Colonic mucosa (tissue), 4 donors: ENCODE results near the gene CDH16. TPM values are rescaled to one million over a fixed set of nuclear protein-coding genes. Genes with fewer than 3 reads are reported as not detected.
A peak's percentile ranks its signal among the peaks of the same experiment; 100 is the strongest.

Source experiments
- DNase-seq: peaks from one replicate; pipeline ENCODE4 v3.0.0-alpha.2; 2020
- H3K27ac ChIP-seq: fragments of 200-600 bp; one replicate; pipeline ENCODE4 v1.8.0; 2021
- H3K27me3 ChIP-seq: fragments of 200-600 bp; one replicate; pipeline ENCODE4 v1.8.0; 2021
- H3K36me3 ChIP-seq: fragments of 200-600 bp; one replicate; pipeline ENCODE4 v1.8.0; 2021
- H3K4me1 ChIP-seq: fragments of 200-600 bp; one replicate; pipeline ENCODE4 v1.8.0; 2021; ENCODE audit warnings: mild to moderate bottlenecking
- H3K4me3 ChIP-seq: fragments of 200-600 bp; one replicate; pipeline ENCODE4 v1.8.0; 2021
- H3K9ac ChIP-seq, 2 donors: one replicate each; pipeline ENCODE4 v1.7.0; 2013; ENCODE audit warnings: control low read depth in 2 of 2, low read depth in 2 of 2, low read length in 2 of 2
- H3K9me3 ChIP-seq: fragments of 200-600 bp; one replicate; pipeline ENCODE4 v1.8.0; 2021
- CTCF ChIP-seq: fragments of 200-600 bp; IDR thresholded peaks from one replicate; pipeline ENCODE4 v1.8.0; 2022; ENCODE audit warnings: antibody characterized with exemption, mild to moderate bottlenecking
- intact Hi-C: fragments of 100-400 bp; cut with DNase I; formaldehyde crosslinking; loops from one replicate; pipeline ENCODE4 v1.14.1; 2022
- total RNA-seq, 2 donors: library from RNA; stranded (reverse); fragmentation: NEBNext Ultra II Directional in 1 of 2; extraction: Animal tissue kit (Norgen Biotek cat#: 25700) in 1 of 2; gene quantifications; one replicate each; pipeline ENCODE4 v1.2.1, GENCODE V29; 2021
- donor health status: healthy.
- donor health status: DM: no; HTN: no; CAD: no.
- donor health status: DM: no; HTN: no; CAD: no.

CDH16 gene
- total RNA-seq, 2 donors from 2014 or later, result 0.72 to 1.8 TPM

DNA sequence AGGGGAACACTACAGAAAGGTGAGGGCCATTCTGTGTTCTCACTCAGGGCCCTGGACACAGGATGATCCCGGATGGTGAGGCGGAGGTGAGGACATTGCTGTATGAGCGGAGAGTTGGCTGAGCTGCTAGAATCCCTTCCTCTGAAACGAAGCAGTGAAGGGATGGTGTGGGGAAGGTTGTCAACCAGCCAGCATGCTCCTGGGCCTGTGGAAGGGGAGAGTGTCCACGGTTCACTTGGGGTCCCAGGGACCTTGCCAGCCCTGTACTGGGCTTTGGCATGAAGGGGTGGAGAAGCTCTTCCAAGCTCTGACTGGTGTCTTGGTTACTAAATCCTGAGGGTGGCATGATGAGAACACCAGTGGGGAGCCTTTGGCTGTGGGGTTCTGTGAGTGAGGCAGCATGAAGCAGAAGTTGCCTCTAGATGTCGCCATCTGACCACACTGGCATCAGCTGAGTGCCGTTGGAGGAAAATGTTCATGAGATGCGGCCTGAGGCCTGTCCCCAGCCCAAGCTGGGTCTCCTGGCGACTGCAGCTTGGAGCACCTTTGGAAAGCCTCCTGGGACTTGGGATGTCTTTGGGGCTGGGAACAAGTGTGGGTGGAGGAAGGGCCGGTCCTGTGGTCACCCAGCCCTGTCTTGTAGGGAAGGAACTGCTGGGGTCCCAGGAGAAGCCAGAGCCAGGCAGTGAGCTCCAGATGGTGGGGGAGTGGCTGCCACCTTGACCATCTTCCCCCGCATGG, 23.6 kb downstream of the CDH16 start:
- no peak overlapping the region for H3K27ac ChIP-seq

DNA sequence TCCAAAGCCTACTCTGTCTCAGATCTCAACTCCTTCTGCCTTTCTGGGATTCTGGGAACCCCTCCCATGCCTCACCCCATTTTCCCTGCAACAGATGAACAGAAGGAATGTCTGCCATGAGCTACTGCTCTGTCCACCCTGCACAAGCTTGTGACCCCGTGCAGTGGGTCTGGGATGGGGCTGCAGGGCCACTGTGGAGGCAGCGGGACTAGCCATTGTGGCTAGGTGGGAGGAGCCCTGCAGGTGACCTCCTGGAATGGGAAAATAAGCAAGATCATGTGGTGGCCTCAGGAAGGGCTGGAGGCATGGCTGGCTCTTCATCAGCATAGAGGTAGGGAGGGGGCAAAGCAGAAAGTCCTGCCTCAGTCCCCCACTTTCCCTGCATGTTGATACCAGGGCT, 24.6 kb downstream of the CDH16 start:
- Histone ChIP-seq H3K4me3 (no peak overlapping the region), H3K27me3 (no peaks in the 10 kb centered on the region), H3K9ac (no peak overlapping the region), H3K9me3 (no peaks in the 10 kb centered on the region), H3K4me1 (peaks cover 10% of the 10 kb centered on the region), H3K27ac (no peak overlapping the region), H3K36me3 (no peaks in the 10 kb centered on the region)
- intact Hi-C loops, result no loop called here
- no peak for DNase-seq
- no peak for TF ChIP-seq CTCF

More for the DNA sequence above, 23.6 kb downstream of the CDH16 start:
- no peaks in the 10 kb centered on the region for H3K9me3 ChIP-seq
- peak; percentile 68 for TF ChIP-seq CTCF
- H3K9ac ChIP-seq, result peak overlapping the region in 1 of 2 donors; percentile 76
- no peak overlapping the region for H3K4me3 ChIP-seq
- peaks cover 19% of the 10 kb centered on the region for H3K4me1 ChIP-seq
- intact Hi-C loops, result loop anchor here (5.0 kb wide), 1 partner anchor 37 kb away; the partner anchor contains the start of gene CIAO2B
- peak; percentile 86 for DNase-seq
- H3K36me3 ChIP-seq, result no peaks in the 10 kb centered on the region
- H3K27me3 ChIP-seq, result no peaks in the 10 kb centered on the region

- Histone ChIP-seq H3K9ac (no peak overlapping the region), H3K4me1 (peaks cover 10% of the 10 kb centered on the region), H3K36me3 (no peaks in the 10 kb centered on the region), H3K4me3 (no peak overlapping the region), H3K27ac (no peak overlapping the region), H3K27me3 (no peaks in the 10 kb centered on the region), H3K9me3 (no peaks in the 10 kb centered on the region)
- intact Hi-C loops, result no loop called here
- no peak for DNase-seq
- TF ChIP-seq CTCF, result no peak
Measured at GRCh38 chr16:66891797-66892196, 26.9 kb downstream of the CDH16 start.

DNA sequence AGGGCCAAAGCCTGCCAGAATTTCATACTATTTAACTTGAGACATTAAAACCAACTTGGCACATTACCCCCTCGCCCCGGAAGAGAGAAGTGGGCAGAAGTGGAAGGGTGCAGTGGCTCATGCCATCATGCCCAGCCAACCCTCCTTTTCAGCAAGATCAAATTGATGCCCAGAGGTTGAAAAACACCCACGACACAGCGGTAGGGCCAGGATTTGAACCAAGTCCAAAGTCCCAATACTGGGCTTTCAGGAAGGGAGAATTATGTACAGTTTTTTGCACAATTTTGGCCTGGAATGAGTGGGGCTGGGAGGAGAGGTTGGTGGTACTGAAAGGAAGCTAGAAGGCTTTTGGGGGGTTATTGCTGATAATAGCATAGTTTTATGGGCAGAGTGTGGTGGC, 27.3 kb downstream of the CDH16 start:
- Histone ChIP-seq H3K4me3 (no peak overlapping the region), H3K4me1 (peaks cover 10% of the 10 kb centered on the region), H3K9ac (no peak overlapping the region), H3K36me3 (no peaks in the 10 kb centered on the region), H3K27me3 (no peaks in the 10 kb centered on the region), H3K27ac (no peak overlapping the region), H3K9me3 (no peaks in the 10 kb centered on the region)
- DNase-seq, result no peak
- intact Hi-C loops, result no loop called here
- TF ChIP-seq CTCF, result no peak

DNA sequence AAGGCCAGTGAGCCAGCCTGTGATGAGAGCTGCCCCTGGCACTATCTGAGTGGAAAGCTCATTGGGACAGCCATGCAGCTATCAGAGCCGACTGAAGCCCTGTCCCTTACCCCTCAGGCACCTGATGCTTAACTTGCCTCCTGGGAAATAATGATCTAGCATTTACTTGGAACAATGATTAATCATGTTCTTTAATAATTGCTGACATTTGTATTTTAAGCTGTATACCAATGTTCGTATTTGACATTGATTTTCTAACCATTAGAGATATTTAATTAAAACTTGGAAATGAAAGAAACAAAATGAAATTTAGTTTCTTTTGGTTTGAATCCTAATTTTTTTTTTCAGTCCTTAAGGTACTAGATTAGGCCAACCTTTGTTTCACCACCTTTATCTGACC, 27.9 kb downstream of the CDH16 start:
- Histone ChIP-seq H3K9me3 (no peaks in the 10 kb centered on the region), H3K27ac (no peak overlapping the region), H3K27me3 (no peaks in the 10 kb centered on the region), H3K36me3 (no peaks in the 10 kb centered on the region), H3K4me1 (peaks cover 6% of the 10 kb centered on the region), H3K9ac (no peak overlapping the region), H3K4me3 (no peak overlapping the region)
- no peak for DNase-seq
- intact Hi-C loops, result no loop called here
- no peak for TF ChIP-seq CTCF
